ENCODE data around the gene RAD51B.

Gene RAD51B

GRCh38 chr14:68681256-68682011, 861.9 kb downstream of the RAD51B start:
- DNase-seq (ENCODE audit: low read depth, low spot score), result no peak

GRCh38 chr14:68682166-68683103, 862.9 kb downstream of the RAD51B start:
- no peak for DNase-seq (ENCODE audit: low read depth, low spot score)

- no peak for DNase-seq (ENCODE audit: low read depth, low spot score)
These were observed 863.7 kb downstream of the RAD51B start for GRCh38 chr14:68683326-68683725.

- DNase-seq (ENCODE audit: low read depth, low spot score), result no peak
These were observed 865.2 kb downstream of the RAD51B start for GRCh38 chr14:68684466-68685418.

- DNase-seq (ENCODE audit: low read depth, low spot score), result no peak
These were observed 866.0 kb downstream of the RAD51B start for GRCh38 chr14:68685419-68686204.

- DNase-seq (ENCODE audit: low read depth, low spot score), result no peak
These were observed 866.6 kb downstream of the RAD51B start for GRCh38 chr14:68686205-68686465.

GRCh38 chr14:68686724-68687123, 867.1 kb downstream of the RAD51B start:
- DNase-seq (ENCODE audit: low read depth, low spot score), result no peak

GRCh38 chr14:68687746-68688145, 868.2 kb downstream of the RAD51B start:
- no peak for DNase-seq (ENCODE audit: low read depth, low spot score)

GRCh38 chr14:68688872-68689371, 869.3 kb downstream of the RAD51B start:
- DNase-seq (ENCODE audit: low read depth, low spot score), result no peak

GRCh38 chr14:68689511-68689910, 869.9 kb downstream of the RAD51B start:
- no peak for DNase-seq (ENCODE audit: low read depth, low spot score)

- no peak for DNase-seq (ENCODE audit: low read depth, low spot score)
These were observed 870.7 kb downstream of the RAD51B start for GRCh38 chr14:68690089-68690958.

GRCh38 chr14:68691031-68691791, 871.6 kb downstream of the RAD51B start:
- DNase-seq (ENCODE audit: low read depth, low spot score), result no peak

GRCh38 chr14:68691792-68692118, 872.2 kb downstream of the RAD51B start:
- no peak for DNase-seq (ENCODE audit: low read depth, low spot score)

- no peak for DNase-seq (ENCODE audit: low read depth, low spot score)
These were observed 872.6 kb downstream of the RAD51B start for GRCh38 chr14:68692216-68692615.

- DNase-seq (ENCODE audit: low read depth, low spot score), result no peak
These were observed 873.6 kb downstream of the RAD51B start for GRCh38 chr14:68692916-68693771.

- DNase-seq (ENCODE audit: low read depth, low spot score), result no peak
These were observed 874.3 kb downstream of the RAD51B start for GRCh38 chr14:68693926-68694325.

GRCh38 chr14:68694516-68695235, 875.1 kb downstream of the RAD51B start:
- no peak for DNase-seq (ENCODE audit: low read depth, low spot score)

- no peak for DNase-seq (ENCODE audit: low read depth, low spot score)
These were observed 875.8 kb downstream of the RAD51B start for GRCh38 chr14:68695326-68695768.

Data from iPS DF 19.7 (cell line).